ENCODE data around the gene ANO9. TPM values are rescaled to one million over a fixed set of nuclear protein-coding genes. Genes with fewer than 3 reads are reported as not detected.

ANO9 gene
- total RNA-seq, 1 donor from 2014 or later = 0.99 TPM

DNA sequence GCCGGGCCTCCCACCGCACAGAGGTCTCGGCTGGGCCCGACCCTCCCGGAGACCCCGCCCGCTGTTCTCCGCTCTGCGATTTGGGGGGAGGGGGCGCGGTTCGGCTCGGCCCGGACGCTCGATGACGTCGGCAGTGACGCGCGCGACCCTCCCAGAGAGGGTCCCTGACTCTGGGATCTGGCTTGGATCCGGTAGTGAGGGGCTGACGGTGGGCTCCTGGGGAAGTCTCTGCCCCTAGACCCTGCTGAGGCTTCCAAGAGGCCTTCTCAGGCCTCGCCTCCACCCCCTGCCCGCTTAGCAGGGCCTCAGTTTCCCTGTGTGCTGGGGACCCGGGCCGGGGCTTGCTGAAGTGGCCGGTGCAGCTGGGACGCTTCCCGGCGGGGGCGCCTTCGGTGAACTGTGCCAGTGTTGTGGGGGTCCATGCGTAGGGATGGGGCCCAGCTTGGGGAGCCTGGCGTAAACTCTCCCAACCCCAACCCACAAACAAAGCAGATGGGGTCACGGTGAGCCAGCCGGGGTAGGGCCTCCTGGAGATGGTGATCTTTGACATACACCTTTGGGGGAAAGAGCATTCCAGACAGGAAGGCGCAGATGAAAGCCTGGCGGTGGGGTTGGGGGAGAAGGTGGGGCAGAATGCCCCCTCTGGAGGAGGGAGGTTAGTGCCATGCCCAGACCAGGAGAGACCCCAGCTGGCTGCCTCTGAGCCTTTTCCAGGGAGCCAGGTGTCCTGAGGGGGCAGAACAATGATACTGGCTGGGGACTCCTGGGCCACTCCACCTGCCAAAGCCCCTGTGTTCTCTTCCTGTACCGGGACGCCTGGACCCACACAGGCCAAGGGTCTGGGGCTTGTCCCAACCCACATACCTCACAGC lies 71.5 kb downstream of the ANO9 start:
- DNase-seq (ENCODE audit: low read depth in 2 of 2) = no peak

DNA sequence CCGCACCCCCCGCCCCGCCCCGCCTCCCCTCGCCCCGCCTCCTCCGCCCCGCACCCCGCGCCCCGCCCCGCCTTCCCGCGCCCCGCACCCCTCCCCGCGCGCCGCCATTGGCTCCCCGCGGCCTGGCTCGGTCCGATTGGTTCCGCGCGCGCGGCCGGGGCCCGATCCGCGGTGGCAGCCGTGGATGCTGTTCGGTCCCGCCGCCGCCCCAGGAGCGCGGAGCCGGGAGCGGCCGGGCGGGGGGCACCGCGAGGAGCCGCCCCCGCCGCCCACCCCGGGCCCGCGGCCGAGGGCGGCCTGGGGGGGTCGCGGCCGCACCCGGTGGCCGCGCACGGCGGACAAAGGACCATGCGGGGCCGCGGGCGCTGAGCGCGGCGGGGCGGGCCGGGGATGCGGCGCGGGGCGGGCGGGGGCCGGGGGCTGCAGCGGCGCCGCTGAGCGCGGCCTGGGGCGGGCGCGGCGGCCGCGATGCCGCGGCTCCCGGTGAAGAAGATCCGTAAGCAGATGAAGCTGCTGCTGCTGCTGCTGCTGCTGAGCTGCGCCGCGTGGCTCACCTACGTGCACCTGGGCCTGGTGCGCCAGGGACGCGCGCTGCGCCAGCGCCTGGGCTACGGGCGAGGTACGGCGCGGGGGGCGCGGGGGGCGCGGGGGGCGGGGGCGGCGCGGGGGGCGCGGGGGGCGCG lies 72.3 kb downstream of the ANO9 start, which contains the start of gene B4GALNT4:
TSS of gene B4GALNT4 (plus strand) at position 164 of the 683 bp plus-strand sequence. CDS start at position 469, 305 bp downstream.
- DNase-seq (ENCODE audit: low read depth in 2 of 2) = peak in 1 of 2 donors; percentile 14

GRCh38 chr11:368414-369335 lies 73.1 kb downstream of the ANO9 start:
- DNase-seq (ENCODE audit: low read depth in 2 of 2) = no peak

GRCh38 chr11:367956-368413 lies 73.8 kb downstream of the ANO9 start:
- DNase-seq (ENCODE audit: low read depth in 2 of 2) = no peak

Other genes with a start within 250 kb of the ANO9 start
- not detected in 2 replicates for gene SCGB1C1, start 248.9 kb downstream of the ANO9 start, total RNA-seq
- 8.9 and 11.3 TPM in 2 replicates for gene BET1L, start 234.6 kb downstream of the ANO9 start, total RNA-seq
- gene RIC8A, start 234.3 kb downstream of the ANO9 start, total RNA-seq = 122 and 160 TPM in 2 replicates
- 6.0 and 6.8 TPM in 2 replicates for gene SIRT3, start 205.7 kb downstream of the ANO9 start, total RNA-seq
- 141 and 161 TPM in 2 replicates for gene PSMD13, start 205.0 kb downstream of the ANO9 start, total RNA-seq
- gene NLRP6, start 163.6 kb downstream of the ANO9 start, total RNA-seq = not detected in 2 replicates
- gene PGGHG, start 152.9 kb downstream of the ANO9 start, total RNA-seq = 7.6 and 10.1 TPM in 2 replicates
- gene IFITM5, start 142.5 kb downstream of the ANO9 start, total RNA-seq = not detected in 2 replicates
- gene IFITM2, start 134.2 kb downstream of the ANO9 start, total RNA-seq = 32.1 and 71.9 TPM in 2 replicates
- 0.20 and 0.87 TPM in 2 replicates for gene IFITM1, start 128.0 kb downstream of the ANO9 start, total RNA-seq
- gene IFITM3, start 121.2 kb downstream of the ANO9 start, total RNA-seq = 37.3 and 51.6 TPM in 2 replicates
- 0.20 and 0.65 TPM in 2 replicates for gene B4GALNT4, start 72.5 kb downstream of the ANO9 start, total RNA-seq
- 0.22 and 0.40 TPM in 2 replicates for gene PKP3, start 47.8 kb downstream of the ANO9 start, total RNA-seq
- 32.9 and 35.7 TPM in 2 replicates for gene SIGIRR, start 27.0 kb downstream of the ANO9 start, total RNA-seq
- 21.8 and 31.7 TPM in 2 replicates for gene PTDSS2, start 8.3 kb upstream of the ANO9 start, total RNA-seq
- 165 and 169 TPM in 2 replicates for gene RNH1, start 65.2 kb upstream of the ANO9 start, total RNA-seq
- 45.4 and 47.3 TPM in 2 replicates for gene HRAS, start 93.6 kb upstream of the ANO9 start, total RNA-seq
- 0.22 and 0.60 TPM in 2 replicates for gene LRRC56, start 95.5 kb upstream of the ANO9 start, total RNA-seq
- gene LMNTD2, start 118.7 kb upstream of the ANO9 start, total RNA-seq = 1.1 and 1.4 TPM in 2 replicates
- 13.5 and 18.1 TPM in 2 replicates for gene RASSF7, start 119.0 kb upstream of the ANO9 start, total RNA-seq
- gene PHRF1, start 134.5 kb upstream of the ANO9 start, total RNA-seq = 11.6 and 16.9 TPM in 2 replicates
- gene IRF7, start 173.9 kb upstream of the ANO9 start, total RNA-seq = 7.6 and 10.9 TPM in 2 replicates
- gene CDHR5, start 182.9 kb upstream of the ANO9 start, total RNA-seq = not detected in 2 replicates
- gene SCT, start 185.2 kb upstream of the ANO9 start, total RNA-seq = not detected in 2 replicates
- not detected in 2 replicates for gene DRD4, start 195.3 kb upstream of the ANO9 start, total RNA-seq

Measured in lung microvascular endothelial cell (primary cell).